GM19035 (cell line): Measurements from ENCODE around the gene SUMF1.
"Not testable (repeated sequence)": the region's sequence is repeated elsewhere in the genome, so short reads cannot be mapped to it uniquely, and the experiment has no call there.

ENCODE experiments used
- ATAC-seq: cut with Tn5 transposase; IDR thresholded peaks from one replicate; pipeline ENCODE4 v1.9.1; 2021; ENCODE audit not compliant: unreplicated experiment

The SUMF1 gene

GRCh38 chr3:4462369-4463040 lies 4.6 kb downstream of the SUMF1 start:
- ATAC-seq, result no peak

GRCh38 chr3:4461468-4462090 lies 5.5 kb downstream of the SUMF1 start:
- ATAC-seq, result no peak

- no peak for ATAC-seq
These were observed 6.7 kb downstream of the SUMF1 start for GRCh38 chr3:4460334-4460733.

- no peak for ATAC-seq
These were observed 8.1 kb downstream of the SUMF1 start for GRCh38 chr3:4458961-4459360.

- not testable (repeated sequence) for ATAC-seq
These were observed 10.3 kb downstream of the SUMF1 start for GRCh38 chr3:4456780-4457179.

- no peak for ATAC-seq
These were observed 12.9 kb downstream of the SUMF1 start for GRCh38 chr3:4454142-4454541.

GRCh38 chr3:4449043-4449805 lies 17.8 kb downstream of the SUMF1 start:
- ATAC-seq, result no peak

DNA sequence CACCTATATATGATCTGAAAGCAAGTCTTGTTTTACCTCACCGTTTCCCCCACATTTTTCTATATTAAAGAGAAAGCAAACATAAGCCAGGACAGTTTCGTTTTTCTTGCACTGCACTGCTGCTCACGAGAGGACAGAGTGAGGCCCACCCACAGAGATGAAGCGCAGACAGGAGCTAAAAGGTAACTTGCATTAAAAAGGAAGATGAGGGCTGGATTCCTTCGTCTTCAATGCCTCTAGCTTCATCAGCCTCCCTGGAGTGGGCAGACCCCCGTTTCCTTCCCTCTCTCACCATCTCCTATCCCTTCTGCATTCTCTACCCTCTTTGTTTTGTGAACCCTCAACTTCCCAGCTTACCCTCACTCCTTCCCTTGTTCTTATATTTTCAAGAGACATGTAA lies 18.9 kb downstream of the SUMF1 start:
- ATAC-seq, result no peak

DNA sequence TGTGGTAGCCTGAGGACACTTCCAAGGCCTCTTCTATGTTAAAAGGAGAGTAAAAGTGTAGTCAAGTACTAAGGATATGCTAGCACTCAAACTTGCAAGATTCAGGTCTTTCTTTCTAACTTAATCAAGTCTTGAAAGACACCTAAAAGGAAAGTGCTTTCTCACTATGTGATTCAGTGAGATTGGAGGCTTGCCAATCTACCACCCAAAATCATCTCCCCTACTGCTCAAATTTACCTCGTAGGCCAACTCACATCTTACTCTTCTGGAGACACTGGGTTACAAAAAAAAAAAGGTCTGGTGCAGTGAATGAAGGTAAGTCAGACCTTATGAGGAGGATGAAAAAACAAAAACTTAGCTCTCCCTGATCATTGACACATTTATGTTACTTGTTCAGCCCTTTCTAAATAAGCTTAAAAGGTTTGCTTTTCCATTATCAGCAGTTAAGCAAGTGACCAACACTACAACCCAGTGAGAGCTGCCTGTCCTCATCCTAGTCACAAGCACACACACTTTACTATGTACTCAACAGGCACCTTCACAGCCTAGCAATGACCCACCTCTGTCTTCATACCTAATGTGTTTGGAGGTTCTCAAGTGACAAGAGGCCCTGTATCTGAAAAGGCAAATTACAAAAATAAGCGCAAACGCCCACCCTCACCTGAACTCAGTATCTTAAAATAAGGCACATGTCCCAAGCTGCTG lies 19.6 kb downstream of the SUMF1 start:
- ATAC-seq, result no peak

DNA sequence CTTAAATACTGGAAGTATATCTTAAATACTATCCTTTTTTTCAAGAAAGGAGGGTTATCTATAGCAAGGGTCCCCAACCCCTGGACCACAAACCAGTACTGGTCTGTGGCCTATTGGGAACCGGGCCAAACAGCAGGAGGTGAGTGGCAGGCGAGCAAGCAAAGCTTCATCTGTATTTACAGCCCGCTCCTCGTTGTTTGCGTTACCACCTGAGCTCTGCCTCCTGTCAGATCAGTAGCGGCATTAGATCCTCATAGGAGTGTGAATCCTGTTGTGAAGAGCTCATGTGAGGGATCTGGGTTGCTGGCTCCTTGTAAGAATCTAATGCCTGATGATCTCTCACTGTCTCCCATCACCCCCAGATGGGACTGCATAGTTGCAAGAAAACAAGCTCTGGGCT lies 26.1 kb downstream of the SUMF1 start:
- ATAC-seq, result no peak

DNA sequence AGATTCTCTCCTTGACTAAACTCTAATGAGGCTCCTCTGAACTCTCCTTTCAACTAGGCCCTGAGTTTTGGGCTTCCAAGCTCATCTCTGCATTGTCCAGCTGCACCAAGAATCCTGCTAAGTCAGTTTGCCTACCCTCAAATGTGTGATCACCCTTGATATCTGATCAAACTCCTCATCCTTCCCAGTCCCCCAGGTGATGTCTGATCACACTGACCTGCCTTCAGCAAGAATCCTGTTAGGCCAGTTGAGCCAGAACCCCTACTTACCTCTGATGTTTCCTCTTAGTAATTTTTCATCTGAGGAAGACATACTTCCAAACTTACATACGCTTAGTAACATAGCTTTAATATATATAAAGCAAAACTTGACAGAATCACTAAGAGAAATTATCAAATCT lies 28.8 kb downstream of the SUMF1 start:
- ATAC-seq, result no peak

DNA sequence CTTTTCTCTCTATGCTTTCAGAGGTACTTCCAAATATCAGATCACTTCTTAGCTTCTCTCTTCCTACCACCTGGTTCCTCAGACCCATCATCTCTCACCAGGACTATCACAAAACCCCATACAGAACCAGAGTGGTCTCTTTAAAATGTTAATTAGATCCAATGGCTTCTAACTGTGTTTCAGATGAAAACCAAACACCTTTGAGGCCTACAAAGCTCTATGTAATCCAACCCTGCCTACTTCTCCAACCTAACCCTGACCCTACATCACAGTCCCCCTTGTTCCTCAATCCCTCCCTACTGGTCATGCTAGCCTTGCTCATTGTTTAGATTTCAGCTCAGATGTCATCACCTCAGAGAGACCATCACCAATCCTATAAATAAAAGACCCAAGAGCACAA lies 34.8 kb downstream of the SUMF1 start:
- ATAC-seq, result no peak

GRCh38 chr3:4429648-4430350 lies 37.3 kb downstream of the SUMF1 start:
- ATAC-seq, result no peak

DNA sequence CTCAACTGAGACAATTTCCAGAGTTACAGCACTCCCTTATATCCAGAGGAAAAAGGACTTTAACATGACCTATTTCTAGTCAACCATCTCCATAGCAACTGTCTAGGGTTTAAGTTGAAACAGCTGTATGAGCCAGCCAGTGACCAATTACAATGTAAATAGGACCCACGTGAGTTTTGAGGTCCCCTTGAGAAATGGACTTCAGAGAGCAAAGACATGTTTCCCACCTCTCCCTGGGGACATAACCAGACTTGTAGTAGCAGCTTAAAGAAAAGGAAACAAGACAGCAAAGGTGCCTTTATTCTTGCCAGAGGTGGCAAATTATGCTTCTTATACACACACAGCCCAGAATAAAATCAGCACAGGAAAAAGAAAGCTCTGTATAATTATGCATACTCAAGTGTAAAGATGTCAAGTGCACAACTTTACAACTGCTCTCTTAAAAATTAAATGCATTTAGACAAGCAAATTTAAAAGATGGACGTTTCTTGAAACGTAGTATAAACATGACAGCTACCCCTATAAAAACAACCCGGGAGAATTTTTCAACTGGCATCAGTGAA lies 40.2 kb downstream of the SUMF1 start:
- ATAC-seq, result peak; percentile 87

GRCh38 chr3:4426261-4426781 lies 40.7 kb downstream of the SUMF1 start:
- ATAC-seq, result no peak

GRCh38 chr3:4425707-4426106 lies 41.4 kb downstream of the SUMF1 start:
- no peak for ATAC-seq

GRCh38 chr3:4425055-4425454 lies 42.0 kb downstream of the SUMF1 start:
- ATAC-seq, result no peak

GRCh38 chr3:4421121-4421520 lies 45.9 kb downstream of the SUMF1 start:
- ATAC-seq, result peak; percentile 79

GRCh38 chr3:4419920-4420319 lies 47.1 kb downstream of the SUMF1 start:
- no peak for ATAC-seq

DNA sequence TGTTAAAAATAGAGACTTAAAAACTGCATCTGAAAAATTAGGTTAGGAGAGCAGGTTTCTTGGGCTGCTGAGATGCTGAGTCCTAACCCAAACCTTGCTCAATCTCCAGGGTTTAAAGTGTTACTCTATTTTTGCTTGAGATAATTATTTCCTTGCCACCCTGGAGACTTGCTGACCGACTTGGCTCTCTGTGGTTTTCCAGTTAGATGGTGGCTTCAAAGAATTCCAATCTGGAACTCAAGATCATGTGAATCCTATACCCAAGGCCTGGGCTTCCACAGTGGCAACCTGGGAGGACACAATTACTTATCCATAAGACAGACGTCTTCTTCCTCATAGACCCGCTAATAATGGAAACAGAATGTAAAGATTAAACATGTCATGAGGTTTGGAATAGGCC lies 47.7 kb downstream of the SUMF1 start:
- ATAC-seq, result no peak
